ENCODE measurements around the gene RIC1. TPM values are rescaled to one million over a fixed set of nuclear protein-coding genes. Genes with fewer than 3 reads are reported as not detected.

RIC1 gene
- total and polyA plus RNA-seq, 2 of the 13 experiments (the other 11 are each of a cell fraction or from before 2014, with no cell fraction given), result 18.2 to 19.0 TPM

GRCh38 chr9:5667391-5667790 is 38.5 kb downstream of the RIC1 start:
- intact Hi-C loops (cut with micrococcal nuclease; ENCODE audit: unreplicated experiment), result no loop called here
- in situ Hi-C loops (cut with HindIII; ENCODE audit: extremely low pct_ligation_motif_present, low pct_unique_long_range_greater_than_20kb), result no loop called here
- H3K79me2 ChIP-seq (ENCODE audit: insufficient read depth, low read length), result peaks cover 40% of the 10 kb centered on the region

DNA sequence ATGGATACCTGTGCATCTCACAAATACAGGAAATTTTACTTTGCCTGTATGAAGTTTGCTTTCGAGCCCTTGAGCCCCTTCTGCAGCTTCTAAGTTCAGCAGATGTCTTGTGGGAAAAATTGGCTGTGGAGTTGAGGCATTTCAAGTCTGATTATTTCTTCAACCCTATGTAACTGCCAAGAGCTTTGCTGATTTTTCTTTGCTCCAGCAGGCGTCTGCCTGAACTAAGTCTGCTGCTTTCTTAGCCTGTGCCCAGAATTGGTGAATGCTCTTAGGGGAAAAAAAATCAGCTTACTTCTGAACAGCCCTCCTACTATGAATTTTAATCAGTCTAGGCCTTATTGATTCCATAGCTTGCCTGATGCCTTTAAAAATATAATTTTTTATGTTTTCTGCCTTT is 41.2 kb downstream of the RIC1 start:
- Histone ChIP-seq H3K9me3 (ENCODE audit: low read length) (no peaks in the 10 kb centered on the region), H3K4me1 (ENCODE audit: insufficient read depth, low read length) (peaks cover 13% of the 10 kb centered on the region), H3K27me3 (ENCODE audit: control insufficient read depth in 1 of 2, insufficient read depth in 2 of 2, low read length in 2 of 2) (no peaks in the 10 kb centered on the region), H2AFZ (ENCODE audit: low read length) (no peak overlapping the region), H3K4me2 (ENCODE audit: low read depth, low read length) (no peak overlapping the region), H3K27ac (ENCODE audit: extremely low read length, insufficient read depth, low read length) (no peak overlapping the region), H3K79me2 (ENCODE audit: insufficient read depth, low read length) (peaks cover 30% of the 10 kb centered on the region), H4K20me1 (ENCODE audit: insufficient read depth, low read length) (no peaks in the 10 kb centered on the region; the same call in 1 of the 2 replicates), H3K9ac (ENCODE audit: insufficient read depth, low read depth, low read length) (no peak overlapping the region), H3K4me3 (replicated peaks in 1 of 3; ENCODE audit: insufficient read depth in 1 of 3, low read depth in 2 of 3, low read length in 3 of 3) (no peak overlapping the region), H3K36me3 (replicated peaks in 1 of 2; ENCODE audit: control insufficient read depth in 1 of 2, insufficient read depth in 2 of 2, low read length in 2 of 2) (peaks cover 1 to 7% of the 10 kb centered on the region in 2 experiments; a peak in 3 of 5 replicates)
- intact Hi-C loops (cut with micrococcal nuclease; ENCODE audit: unreplicated experiment), result no loop called here
- no peak for FAIRE-seq
- in situ Hi-C loops (cut with HindIII; ENCODE audit: extremely low pct_ligation_motif_present, low pct_unique_long_range_greater_than_20kb), result no loop called here
- WGBS (ENCODE audit: low lambda C conversion rate), result 87% methylated on average over 2 of the region's 2 CpGs
- BruUV-seq (replicated peaks), result no TSS peak
- no peak for ATAC-seq
- no peak for DNase-seq (ENCODE audit: low spot score)
- POLR2A ChIA-PET, result no interaction called here
- TF ChIP-seq ZNF350 (CRISPR knock-in tag; IDR thresholded peaks at IDR 0.05; ENCODE audit: borderline replicate concordance, low read depth) (no peak), NFATC3 (CRISPR knock-in tag; IDR thresholded peaks at IDR 0.05) (no peak), GFI1 (CRISPR knock-in tag; IDR thresholded peaks at IDR 0.05; ENCODE audit: borderline replicate concordance) (no peak), SAP130 (CRISPR knock-in tag; IDR thresholded peaks at IDR 0.05; ENCODE audit: low read depth) (no peak)
- CTCF ChIA-PET (ENCODE audit: low intra/inter-chr PET ratio, low total read pairs), result no interaction called here

More at GRCh38 chr9:5667391-5667790, 38.5 kb downstream of the RIC1 start:
- POLR2A ChIA-PET, result interaction anchor here (0.7 kb wide), 2 partner anchors 10 to 38 kb away, joined by 3 to 4 read pairs; partner anchors contain the start of gene RIC1
- peaks cover 15% of the 10 kb centered on the region for H3K4me1 ChIP-seq (ENCODE audit: insufficient read depth, low read length)
- no peaks in the 10 kb centered on the region for H3K9me3 ChIP-seq (ENCODE audit: low read length)
- ATAC-seq, result no peak
- FAIRE-seq, result no peak
- DNase-seq (ENCODE audit: low spot score), result no peak
- BruUV-seq (replicated peaks), result no TSS peak
- H3K4me2 ChIP-seq (ENCODE audit: low read depth, low read length), result no peak overlapping the region
- H3K36me3 ChIP-seq (replicated peaks in 1 of 2; ENCODE audit: control insufficient read depth in 1 of 2, insufficient read depth in 2 of 2, low read length in 2 of 2), result peaks cover 1 to 7% of the 10 kb centered on the region in 2 experiments; a peak in 3 of 5 replicates
- 98% methylated on average over 6 of the region's 6 CpGs for WGBS (ENCODE audit: low lambda C conversion rate)
- H3K9ac ChIP-seq (ENCODE audit: insufficient read depth, low read depth, low read length), result no peak overlapping the region
- no peaks in the 10 kb centered on the region for H3K27me3 ChIP-seq (ENCODE audit: control insufficient read depth in 1 of 2, insufficient read depth in 2 of 2, low read length in 2 of 2)
- TF ChIP-seq SP1 (IDR thresholded peaks at IDR 0.05) (no peak), SP1 (CRISPR knock-in tag; IDR thresholded peaks at IDR 0.05) (no peak), PHF21A (CRISPR knock-in tag; IDR thresholded peaks at IDR 0.05) (no peak), SALL2 (CRISPR knock-in tag; IDR thresholded peaks at IDR 0.05) (no peak), PAWR (CRISPR knock-in tag; IDR thresholded peaks at IDR 0.05; ENCODE audit: borderline replicate concordance) (no peak), TP53 (CRISPR knock-in tag; conservative IDR thresholded peaks at IDR 0.05) (no peak), ZNF235 (CRISPR knock-in tag; IDR thresholded peaks at IDR 0.05; ENCODE audit: borderline replicate concordance) (no peak), CBX5 (CRISPR knock-in tag; IDR thresholded peaks at IDR 0.05; ENCODE audit: borderline replicate concordance) (no peak), ZNF17 (CRISPR knock-in tag; IDR thresholded peaks at IDR 0.05) (no peak), ZNF446 (CRISPR knock-in tag; IDR thresholded peaks at IDR 0.05) (no peak), RORA (CRISPR knock-in tag; IDR thresholded peaks at IDR 0.05) (no peak), CHD4 (IDR thresholded peaks at IDR 0.05; ENCODE audit: borderline replicate concordance, low read length) (no peak)
- TF ChIP-seq, protein P1, sequence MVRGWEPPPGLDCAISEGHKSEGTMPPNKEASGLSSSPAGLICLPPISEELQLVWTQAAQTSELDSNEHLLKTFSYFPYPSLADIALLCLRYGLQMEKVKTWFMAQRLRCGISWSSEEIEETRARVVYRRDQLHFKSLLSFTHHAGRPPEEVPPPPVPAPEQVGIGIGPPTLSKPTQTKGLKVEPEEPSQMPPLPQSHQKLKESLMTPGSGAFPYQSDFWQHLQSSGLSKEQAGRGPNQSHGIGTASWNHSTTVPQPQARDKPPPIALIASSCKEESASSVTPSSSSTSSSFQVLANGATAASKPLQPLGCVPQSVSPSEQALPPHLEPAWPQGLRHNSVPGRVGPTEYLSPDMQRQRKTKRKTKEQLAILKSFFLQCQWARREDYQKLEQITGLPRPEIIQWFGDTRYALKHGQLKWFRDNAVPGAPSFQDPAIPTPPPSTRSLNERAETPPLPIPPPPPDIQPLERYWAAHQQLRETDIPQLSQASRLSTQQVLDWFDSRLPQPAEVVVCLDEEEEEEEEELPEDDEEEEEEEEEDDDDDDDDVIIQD (CRISPR knock-in tag; IDR thresholded peaks at IDR 0.05; ENCODE audit: low read depth), result no peak
- H3K27ac ChIP-seq (ENCODE audit: extremely low read length, insufficient read depth, low read length), result no peak overlapping the region
- H3K4me3 ChIP-seq (replicated peaks in 1 of 3; ENCODE audit: insufficient read depth in 1 of 3, low read depth in 2 of 3, low read length in 3 of 3), result no peak overlapping the region
- H2AFZ ChIP-seq (ENCODE audit: low read length), result no peak overlapping the region
- H4K20me1 ChIP-seq (ENCODE audit: insufficient read depth, low read length), result no peaks in the 10 kb centered on the region; the same call in 1 of the 2 replicates
- CTCF ChIA-PET (ENCODE audit: low intra/inter-chr PET ratio, low total read pairs), result no interaction called here
